Frontal cortex (tissue), 4 donors: ENCODE measurements around the gene BMI1. TPM values are rescaled to one million over a fixed set of nuclear protein-coding genes. Genes with fewer than 3 reads are reported as not detected.

Experiments used
- DNase-seq, 2 donors: peaks; one replicate each; pipeline ENCODE4 v3.0.0; 2012; ENCODE audit warnings: low spot score in 2 of 2
- FAIRE-seq: peaks from 2 replicates; lab custom pipeline; 2012; peaks lifted over from hg19 to GRCh38; lab: Jason Lieb, UNC
- small RNA-seq: library from RNA; depleted of rRNA; stranded (forward); fragments of <200 nt; gene quantifications from one replicate; pipeline ENCODE3, GENCODE V24; 2014
- total RNA-seq: library from RNA; depleted of rRNA; stranded (reverse); fragments of >200 nt; gene quantifications from one replicate; pipeline ENCODE4 v1.2.3, GENCODE V29; 2014
- donor health status: control.
- donor health status: control.
- donor health status: control.

BMI1 gene
- total RNA-seq, 1 donor from 2014 or later: 129 TPM

DNA sequence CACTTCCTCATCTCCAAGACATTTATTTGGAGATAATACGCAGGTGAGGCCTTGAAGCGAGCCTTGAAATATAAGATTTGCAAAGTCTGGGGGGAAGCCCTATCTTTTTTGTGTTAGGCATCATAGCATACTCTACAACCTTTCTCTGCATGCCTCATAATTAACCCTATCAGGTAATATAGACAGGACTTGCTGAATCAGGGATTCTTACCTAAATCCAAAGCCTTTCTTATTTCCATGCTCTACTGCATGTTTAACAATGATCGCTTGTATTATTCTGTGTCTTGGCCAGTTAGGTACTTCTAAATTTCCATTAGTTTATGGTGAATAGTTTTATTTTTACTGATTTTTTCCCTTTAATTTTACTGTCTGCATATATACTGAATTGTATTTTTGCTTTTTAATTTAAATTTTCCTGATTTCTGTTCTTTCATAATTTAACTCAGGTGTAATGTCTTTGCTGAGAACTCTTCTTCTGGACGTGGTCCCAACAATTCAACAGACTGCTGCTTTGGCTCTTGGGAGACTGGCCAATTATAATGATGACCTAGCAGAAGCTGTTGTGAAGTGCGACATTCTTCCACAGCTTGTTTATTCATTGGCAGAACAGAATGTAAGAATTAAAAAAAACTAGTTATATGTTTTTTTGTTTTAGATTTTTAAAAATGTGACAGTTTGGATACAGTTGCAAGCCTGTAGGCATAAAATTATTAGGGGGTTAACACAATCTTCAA lies 43.7 kb downstream of the BMI1 start:
- DNase-seq (no peak), FAIRE-seq (no peak)

DNA sequence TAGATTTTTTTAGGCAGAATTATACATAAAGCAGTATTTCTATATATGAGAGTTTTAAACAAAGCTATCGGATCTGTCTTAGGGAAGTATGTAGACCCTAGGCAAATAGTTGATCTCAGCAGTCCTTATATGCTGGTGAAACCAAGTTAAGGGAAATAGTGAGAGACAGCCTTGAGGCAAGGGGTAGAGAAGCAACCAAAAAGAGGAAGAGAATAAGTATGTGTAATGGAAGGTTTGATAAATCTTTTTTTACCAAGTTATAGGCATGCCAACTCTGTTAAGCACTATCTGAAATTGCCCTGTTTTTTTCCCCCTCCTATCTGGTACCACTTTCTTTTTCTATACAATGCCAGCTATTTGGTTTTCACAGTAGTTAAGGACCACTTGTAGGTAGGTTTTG lies 44.3 kb downstream of the BMI1 start:
- DNase-seq (no peak), FAIRE-seq (no peak)

GRCh38 chr10:22365644-22366434 lies 44.9 kb downstream of the BMI1 start:
- no peak for FAIRE-seq
- no peak for DNase-seq

GRCh38 chr10:22366435-22366703 lies 45.5 kb downstream of the BMI1 start:
- no peak for DNase-seq
- no peak for FAIRE-seq

- FAIRE-seq: no peak
- no peak for DNase-seq
Measured at GRCh38 chr10:22366771-22367170, 45.9 kb downstream of the BMI1 start.

DNA sequence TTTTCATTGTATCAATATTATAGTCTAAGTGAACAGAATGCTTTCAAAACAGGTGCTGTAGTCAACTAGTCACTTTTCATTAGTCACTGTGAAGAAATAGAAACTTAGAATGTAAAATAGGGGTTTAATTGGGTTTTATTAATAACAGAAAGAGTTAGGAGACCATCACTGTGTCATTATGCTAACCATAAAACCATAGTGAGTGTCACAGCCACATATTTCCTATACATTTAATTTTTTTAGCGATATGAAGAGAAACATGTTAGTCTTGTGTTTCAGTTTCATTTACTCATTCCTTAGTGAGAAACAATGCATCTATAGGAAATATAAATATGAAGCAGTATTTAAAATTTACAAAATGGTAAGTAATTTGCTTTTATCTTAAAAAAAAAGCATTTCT lies 46.6 kb downstream of the BMI1 start:
- no peak for FAIRE-seq

GRCh38 chr10:22368402-22368801 lies 47.5 kb downstream of the BMI1 start:
- no peak for DNase-seq
- FAIRE-seq: no peak

More for the DNA sequence above, 46.6 kb downstream of the BMI1 start:
- no peak for DNase-seq

- DNase-seq (no peak), FAIRE-seq (no peak)
Measured at GRCh38 chr10:22368981-22369380, 48.1 kb downstream of the BMI1 start.

- no peak for DNase-seq
- FAIRE-seq: no peak
Measured at GRCh38 chr10:22369434-22370072, 48.7 kb downstream of the BMI1 start.

DNA sequence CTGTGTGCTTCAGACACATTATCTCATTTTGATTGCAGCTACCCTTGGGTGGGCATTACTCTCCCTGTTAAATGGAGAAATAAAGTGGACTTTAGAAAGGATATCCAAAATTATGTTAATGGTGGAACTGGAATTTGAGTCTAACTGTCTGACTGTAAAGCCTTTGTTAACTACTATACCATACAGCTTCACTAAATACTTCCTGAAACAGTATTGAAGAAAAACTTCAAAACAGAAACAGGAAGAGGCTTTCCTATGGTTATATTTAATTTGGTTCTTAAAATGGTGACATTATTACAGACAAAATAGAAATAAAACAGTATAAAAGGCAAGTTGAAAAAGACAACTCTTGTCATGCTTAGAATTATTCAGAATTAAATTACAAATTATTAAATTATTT lies 49.4 kb downstream of the BMI1 start:
- DNase-seq (no peak), FAIRE-seq (no peak)

- DNase-seq: no peak
- no peak for FAIRE-seq
Measured at GRCh38 chr10:22372298-22372697, 51.4 kb downstream of the BMI1 start.

DNA sequence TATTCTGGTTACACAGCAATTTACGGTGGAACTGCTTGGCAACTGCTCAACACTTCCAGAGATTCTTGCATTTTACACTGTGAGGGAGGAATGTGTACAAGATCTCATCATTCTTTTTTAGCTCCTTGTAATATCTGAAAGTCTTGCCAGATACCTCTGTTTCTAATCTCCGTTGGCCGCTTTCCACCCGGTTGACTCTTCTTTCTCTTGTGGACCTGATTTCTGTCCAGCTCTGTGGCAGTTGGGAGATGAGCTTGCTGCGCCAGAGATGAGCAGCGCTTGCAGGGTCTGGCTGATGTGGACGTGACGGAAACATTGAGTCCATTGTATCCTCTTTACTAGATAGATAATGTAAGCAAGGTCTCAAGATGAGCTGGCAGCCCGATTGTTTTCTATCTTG lies 52.0 kb downstream of the BMI1 start:
- FAIRE-seq (no peak), DNase-seq (no peak)

- DNase-seq: no peak
- FAIRE-seq: no peak
Measured at GRCh38 chr10:22374489-22375126, 53.7 kb downstream of the BMI1 start.

DNA sequence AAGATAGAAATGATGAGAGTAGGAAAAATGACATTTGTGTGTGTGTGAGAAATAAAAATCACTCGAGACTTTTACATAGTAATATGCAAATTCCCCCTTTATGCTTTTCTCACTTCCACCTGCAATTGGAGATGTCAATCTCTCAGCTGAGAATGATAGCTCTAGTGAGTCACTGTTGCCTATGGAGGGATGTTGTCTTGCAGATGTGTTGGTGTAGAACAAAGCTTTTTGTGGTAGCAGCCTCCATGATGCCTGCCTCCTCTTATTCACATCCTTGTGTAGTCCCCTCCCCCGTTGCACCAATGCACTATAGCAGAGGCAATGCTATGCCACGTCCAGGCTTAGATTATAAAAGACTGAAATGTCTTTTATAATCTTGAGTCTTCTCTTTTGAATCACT lies 58.2 kb downstream of the BMI1 start:
- no peak for DNase-seq
- FAIRE-seq: no peak

Small RNAs within 50 kb of the gene (small RNA-seq; reads per million reads assigned to genes)
- not detected for gene AL158211.3

Other genes with a start within 250 kb of the BMI1 start
- not detected for gene EBLN1, start 103.1 kb upstream of the BMI1 start, total RNA-seq
- gene COMMD3, start 4.7 kb upstream of the BMI1 start, total RNA-seq: 65.6 TPM
- gene SPAG6, start 24.4 kb downstream of the BMI1 start, total RNA-seq: 0.41 TPM